IMR-90 (cell line): Measurements from ENCODE around the gene NRP2. TPM values are rescaled to one million over a fixed set of nuclear protein-coding genes. Genes with fewer than 3 reads are reported as not detected.

Experiments
- ATAC-seq: fragments of 200-7000 bp; cut with Tn5 transposase; 2 replicates; pipeline ENCODE4 v1.9.1; 2020; ENCODE audit warnings: low read depth, mild to moderate bottlenecking, moderate library complexity
- BruUV-seq: library from RNA; stranded (reverse); fragments of 400-500 nt; replicated peaks from 2 replicates; lab custom pipeline; 2021; lab: Mats Ljungman, UMichigan
- CTCF ChIA-PET: fragments of 300-600 bp; formaldehyde crosslinking; extraction: SDS; loops from one replicate; lab custom pipeline; 2021; ENCODE audit warnings: antibody characterized with exemption; lab: Yijun Ruan, JAX
- POLR2A ChIA-PET: fragments of 300-600 bp; sonication (Branson Sonifier 250); formaldehyde crosslinking; loops from one replicate; lab custom pipeline; 2022; ENCODE audit warnings: antibody characterized with exemption; ENCODE audit not compliant: unreplicated experiment; lab: Charles Lee
- DNase-seq: peaks from one replicate; pipeline ENCODE4 v3.0.0; 2013
- H2AFZ ChIP-seq: replicated peaks from 2 replicates; pipeline ENCODE3; 2013; ENCODE audit warnings: low read length, mild to moderate bottlenecking; ENCODE audit not compliant: poor library complexity
- H2AK5ac ChIP-seq: 2 replicates; pipeline ENCODE4 v1.6.1; 2013; ENCODE audit warnings: low read depth, low read length, inconsistent platforms
- H2AK9ac ChIP-seq: replicated peaks from 2 replicates; pipeline ENCODE3; 2013; ENCODE audit warnings: mild to moderate bottlenecking, low read depth, low read length, moderate library complexity; ENCODE audit not compliant: poor library complexity
- H2BK120ac ChIP-seq: 2 replicates; pipeline ENCODE4 v1.6.1; 2013; ENCODE audit warnings: low read depth, low read length, inconsistent platforms
- H2BK15ac ChIP-seq: 3 replicates; pipeline ENCODE4 v1.6.1; 2013; ENCODE audit warnings: low read depth, low read length, inconsistent platforms
- H2BK20ac ChIP-seq: 2 replicates; pipeline ENCODE4 v1.6.1; 2013; ENCODE audit warnings: low read depth, mild to moderate bottlenecking, inconsistent platforms, low read length, moderate library complexity
- H2BK5ac ChIP-seq: 2 replicates; pipeline ENCODE4 v1.6.1; 2013; ENCODE audit warnings: mild to moderate bottlenecking, low read depth, low read length, inconsistent platforms; ENCODE audit not compliant: poor library complexity, severe bottlenecking
- H3K14ac ChIP-seq: replicated peaks from 2 replicates; pipeline ENCODE4 v1.6.1; 2013; ENCODE audit warnings: low read depth, low read length, inconsistent platforms
- H3K18ac ChIP-seq: 2 replicates; pipeline ENCODE4 v1.6.1; 2013; ENCODE audit warnings: low read depth, low read length, control low read depth
- H3K23ac ChIP-seq: 2 replicates; pipeline ENCODE4 v1.6.1; 2013; ENCODE audit warnings: low read depth, low read length, inconsistent platforms
- H3K27ac ChIP-seq: 2 replicates; pipeline ENCODE4 v1.5.1; 2013; ENCODE audit warnings: mild to moderate bottlenecking, control low read depth, low read length; ENCODE audit not compliant: insufficient read depth
- H3K27me3 ChIP-seq: 2 replicates; pipeline ENCODE4 v1.6.1; 2013; ENCODE audit warnings: low read length; ENCODE audit not compliant: control insufficient read depth, insufficient read depth
- H3K36me3 ChIP-seq: 2 replicates; pipeline ENCODE4 v1.6.1; 2013; ENCODE audit warnings: low read length, mixed read lengths; ENCODE audit not compliant: control insufficient read depth, insufficient read depth
- H3K4ac ChIP-seq: 2 replicates; pipeline ENCODE4 v1.6.1; 2013; ENCODE audit warnings: low read depth, low read length, inconsistent platforms
- H3K4me1 ChIP-seq: 2 replicates; pipeline ENCODE4 v1.6.1; 2013; ENCODE audit warnings: low read length, mixed read lengths; ENCODE audit not compliant: control insufficient read depth, insufficient read depth
- H3K4me2 ChIP-seq: 2 replicates; pipeline ENCODE4 v1.6.1; 2013; ENCODE audit warnings: low read depth, mild to moderate bottlenecking, control low read depth, low read length, moderate library complexity
- H3K4me3 ChIP-seq: 2 replicates; pipeline ENCODE4 v1.5.1; 2013; ENCODE audit warnings: low read depth, mild to moderate bottlenecking, control low read depth, low read length, moderate library complexity; ENCODE audit not compliant: insufficient read depth
- H3K56ac ChIP-seq: 2 replicates; pipeline ENCODE4 v1.6.1; 2013; ENCODE audit warnings: low read length, inconsistent platforms; ENCODE audit not compliant: insufficient read depth; ENCODE audit errors: extremely low read depth
- H3K79me1 ChIP-seq, 2 experiments: 2 replicates each; pipeline ENCODE4 v1.6.1; 2013; ENCODE audit warnings: low read length in 2 of 2, inconsistent platforms in 1 of 2, low read depth in 1 of 2
- H3K9ac ChIP-seq: 2 replicates; pipeline ENCODE4 v1.6.1; 2013; ENCODE audit warnings: low read depth, low read length, control low read depth
- H3K9me1 ChIP-seq: 2 replicates; pipeline ENCODE4 v1.6.1; 2013; ENCODE audit warnings: low read length, inconsistent platforms; ENCODE audit not compliant: insufficient read depth
- H3K9me3 ChIP-seq: 2 replicates; pipeline ENCODE4 v1.6.1; 2013; ENCODE audit warnings: low read length; ENCODE audit not compliant: control insufficient read depth, insufficient read depth
- H4K20me1 ChIP-seq: 2 replicates; pipeline ENCODE4 v1.6.1; 2013; ENCODE audit warnings: low read length, inconsistent platforms; ENCODE audit not compliant: insufficient read depth
- H4K5ac ChIP-seq: 2 replicates; pipeline ENCODE4 v1.6.1; 2013; ENCODE audit warnings: mild to moderate bottlenecking, low read depth, low read length, control low read depth
- H4K8ac ChIP-seq, 2 experiments: 2 replicates each; pipeline ENCODE4 v1.6.1; 2013; ENCODE audit warnings: low read depth in 2 of 2, low read length in 2 of 2, control low read depth in 1 of 2, inconsistent platforms in 1 of 2
- H4K91ac ChIP-seq: 2 replicates; pipeline ENCODE4 v1.6.1; 2013; ENCODE audit warnings: low read depth, low read length, inconsistent platforms; ENCODE audit not compliant: insufficient read depth
- CEBPB ChIP-seq: IDR thresholded peaks from 2 replicates; pipeline ENCODE4 v1.6.1; 2012; ENCODE audit warnings: low read depth, low read length, improper control_type of control experiment
- CHD1 ChIP-seq: IDR thresholded peaks from 2 replicates; pipeline ENCODE4 v1.6.1; 2012; ENCODE audit warnings: low read depth, low read length, improper control_type of control experiment
- FOS ChIP-seq: fragments of 150-350 bp; IDR thresholded peaks from 2 replicates; pipeline ENCODE4 v1.6.1; 2016; ENCODE audit warnings: low read depth, low read length
- MAFK ChIP-seq: IDR thresholded peaks from 2 replicates; pipeline ENCODE4 v1.6.1; 2012; ENCODE audit warnings: low read depth, low read length, improper control_type of control experiment
- MAZ ChIP-seq: IDR thresholded peaks from 2 replicates; pipeline ENCODE4 v1.6.1; 2012; ENCODE audit warnings: low read depth, mild to moderate bottlenecking, low read length, improper control_type of control experiment, moderate library complexity, borderline replicate concordance
- MXI1 ChIP-seq: IDR thresholded peaks from 2 replicates; pipeline ENCODE4 v1.6.1; 2012; ENCODE audit warnings: low read depth, mild to moderate bottlenecking, low read length, moderate library complexity, borderline replicate concordance
- POLR2A ChIP-seq: IDR thresholded peaks from 2 replicates; pipeline ENCODE4 v1.6.1; 2012; ENCODE audit warnings: mild to moderate bottlenecking, low read depth, low read length
- RAD21 ChIP-seq: IDR thresholded peaks from 2 replicates; pipeline ENCODE4 v1.6.1; 2012; ENCODE audit warnings: low read length, improper control_type of control experiment
- RCOR1 ChIP-seq: IDR thresholded peaks from 2 replicates; pipeline ENCODE4 v1.6.1; 2012; ENCODE audit warnings: mild to moderate bottlenecking, low read length, improper control_type of control experiment; ENCODE audit not compliant: insufficient replicate concordance
- RFX5 ChIP-seq: IDR thresholded peaks from 2 replicates; pipeline ENCODE4 v1.8.0; 2012; ENCODE audit warnings: low read depth, mild to moderate bottlenecking, low read length, moderate library complexity
- WGBS, 2 experiments: methylation state at CpG; one replicate each; pipeline versions ENCODE4 v1.1.5 to v1.1.7; 2013; ENCODE audit warnings: missing lambda C conversion rate in 2 of 2; ENCODE audit not compliant: insufficient read length in 1 of 2; ENCODE audit errors: extremely low coverage in 2 of 2; 5-methylcytosine and 5-hydroxymethylcytosine counted together
- dilution Hi-C: fragments of 300-500 bp; cut with HindIII; formaldehyde crosslinking; loops from one replicate; pipeline ENCODE4 v1.14.3; 2018; ENCODE audit warnings: low sequenced_read_pairs; ENCODE audit not compliant: unreplicated experiment
- in situ Hi-C: fragments of 300-500 bp; cut with MboI; formaldehyde crosslinking; loops from 3 replicates; pipeline ENCODE4 v1.14.3; 2019; ENCODE audit warnings: low sequenced_read_pairs, inconsistent platforms, mixed read lengths
- intact Hi-C: fragments of 100-400 bp; cut with micrococcal nuclease; formaldehyde crosslinking; loops from 2 replicates; pipeline ENCODE4 v1.10.0; 2022
- polyA plus RNA-seq, 3 experiments: library from polyadenylated mRNA; depleted of rRNA; stranded (reverse); fragments of >200 nt; gene quantifications; 2 replicates each; pipeline ENCODE4 v1.2.3, GENCODE V29; 2012; ENCODE audit warnings: low replicate concordance in 1 of 3
- total RNA-seq: library from RNA; depleted of rRNA; stranded (reverse); fragments of >200 nt; gene quantifications from 2 replicates; pipeline ENCODE4 v1.2.3, GENCODE V29; 2012
- TF ChIP-seq, protein P1 (sequence below): conservative IDR thresholded peaks from 2 replicates; pipeline ENCODE4 v1.5.1; 2012; ENCODE audit warnings: mild to moderate bottlenecking, low read depth, low read length, improper control_type of control experiment
- TF ChIP-seq, protein P2 (sequence below): fragments of 150-350 bp; IDR thresholded peaks from 2 replicates; pipeline ENCODE4 v1.6.1; 2016; ENCODE audit warnings: low read depth, mild to moderate bottlenecking, low read length, moderate library complexity, borderline replicate concordance

NRP2 gene
- total and polyA plus RNA-seq, 2 of the 4 experiments (the other 2 are of a cell fraction), result 46.4 to 51.3 TPM

DNA sequence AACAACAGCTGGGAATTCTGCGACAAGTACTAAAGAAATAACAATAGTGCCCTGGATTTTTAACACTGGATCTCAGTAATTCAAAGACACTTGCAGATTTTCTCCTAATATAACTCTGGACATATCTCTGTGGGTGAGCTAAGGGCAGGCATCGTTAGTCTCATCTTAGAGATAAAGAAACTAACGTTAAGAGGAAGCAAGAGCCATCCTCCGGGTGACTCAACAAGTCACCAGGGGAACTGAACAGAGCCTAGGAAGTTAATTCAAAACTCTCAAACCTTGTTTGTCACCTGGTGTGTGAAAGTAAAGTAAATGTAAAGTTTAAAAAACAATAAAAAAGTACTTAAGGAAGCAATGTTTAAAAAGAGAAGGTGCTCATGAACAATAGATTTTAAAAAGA lies 41.6 kb upstream of the NRP2 start:
- H3K4me2 ChIP-seq, result no peak overlapping the region
- no peak overlapping the region for H3K56ac ChIP-seq
- H3K4me3 ChIP-seq, result no peak overlapping the region
- H2BK120ac ChIP-seq, result no peak overlapping the region
- no peak for DNase-seq
- TF ChIP-seq MXI1 (no peak), RAD21 (no peak), MAFK (no peak), FOS (no peak), RFX5 (no peak), CEBPB (no peak), MAZ (no peak), RCOR1 (no peak), POLR2A (no peak), CHD1 (no peak)
- TF ChIP-seq, protein P1, sequence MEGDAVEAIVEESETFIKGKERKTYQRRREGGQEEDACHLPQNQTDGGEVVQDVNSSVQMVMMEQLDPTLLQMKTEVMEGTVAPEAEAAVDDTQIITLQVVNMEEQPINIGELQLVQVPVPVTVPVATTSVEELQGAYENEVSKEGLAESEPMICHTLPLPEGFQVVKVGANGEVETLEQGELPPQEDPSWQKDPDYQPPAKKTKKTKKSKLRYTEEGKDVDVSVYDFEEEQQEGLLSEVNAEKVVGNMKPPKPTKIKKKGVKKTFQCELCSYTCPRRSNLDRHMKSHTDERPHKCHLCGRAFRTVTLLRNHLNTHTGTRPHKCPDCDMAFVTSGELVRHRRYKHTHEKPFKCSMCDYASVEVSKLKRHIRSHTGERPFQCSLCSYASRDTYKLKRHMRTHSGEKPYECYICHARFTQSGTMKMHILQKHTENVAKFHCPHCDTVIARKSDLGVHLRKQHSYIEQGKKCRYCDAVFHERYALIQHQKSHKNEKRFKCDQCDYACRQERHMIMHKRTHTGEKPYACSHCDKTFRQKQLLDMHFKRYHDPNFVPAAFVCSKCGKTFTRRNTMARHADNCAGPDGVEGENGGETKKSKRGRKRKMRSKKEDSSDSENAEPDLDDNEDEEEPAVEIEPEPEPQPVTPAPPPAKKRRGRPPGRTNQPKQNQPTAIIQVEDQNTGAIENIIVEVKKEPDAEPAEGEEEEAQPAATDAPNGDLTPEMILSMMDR, result no peak
- TF ChIP-seq, protein P2, sequence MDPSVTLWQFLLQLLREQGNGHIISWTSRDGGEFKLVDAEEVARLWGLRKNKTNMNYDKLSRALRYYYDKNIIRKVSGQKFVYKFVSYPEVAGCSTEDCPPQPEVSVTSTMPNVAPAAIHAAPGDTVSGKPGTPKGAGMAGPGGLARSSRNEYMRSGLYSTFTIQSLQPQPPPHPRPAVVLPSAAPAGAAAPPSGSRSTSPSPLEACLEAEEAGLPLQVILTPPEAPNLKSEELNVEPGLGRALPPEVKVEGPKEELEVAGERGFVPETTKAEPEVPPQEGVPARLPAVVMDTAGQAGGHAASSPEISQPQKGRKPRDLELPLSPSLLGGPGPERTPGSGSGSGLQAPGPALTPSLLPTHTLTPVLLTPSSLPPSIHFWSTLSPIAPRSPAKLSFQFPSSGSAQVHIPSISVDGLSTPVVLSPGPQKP, result no peak
- H3K9me1 ChIP-seq, result no peaks in the 10 kb centered on the region
- no peaks in the 10 kb centered on the region for H4K20me1 ChIP-seq
- intact Hi-C loops, result no loop called here
- H2BK5ac ChIP-seq, result no peak overlapping the region
- H2AK9ac ChIP-seq, result no peak overlapping the region
- ChIA-PET POLR2A (no interaction called here), CTCF (no interaction called here)
- no peaks in the 10 kb centered on the region for H3K36me3 ChIP-seq
- no peak overlapping the region for H3K14ac ChIP-seq
- H3K18ac ChIP-seq, result no peak overlapping the region
- WGBS, 2 experiments, result no CpG with 5 or more reads among the region's 4 CpGs
- H3K27me3 ChIP-seq, result no peaks in the 10 kb centered on the region
- H3K79me1 ChIP-seq, result no peaks in the 10 kb centered on the region
- in situ Hi-C loops, result loop anchor here (25.0 kb wide), 1 partner anchor 103 kb away; no protein-coding TSS in a partner anchor
- peaks cover 4% of the 10 kb centered on the region for H3K4me1 ChIP-seq
- H2BK15ac ChIP-seq, result no peak overlapping the region
- H3K27ac ChIP-seq, result no peak overlapping the region
- no peak overlapping the region for H4K91ac ChIP-seq
- ATAC-seq, result no peak
- no peak overlapping the region for H2BK20ac ChIP-seq
- H3K23ac ChIP-seq, result no peak overlapping the region
- no peak overlapping the region for H3K9ac ChIP-seq
- no peak overlapping the region for H4K8ac ChIP-seq
- BruUV-seq, result no TSS peak
- no peak overlapping the region for H4K5ac ChIP-seq
- H3K4ac ChIP-seq, result no peak overlapping the region
- peaks cover 5% of the 10 kb centered on the region; the same call in 1 of the 2 replicates for H3K9me3 ChIP-seq
- dilution Hi-C loops, result no loop called here
- no peak overlapping the region for H2AK5ac ChIP-seq
- no peak overlapping the region for H2AFZ ChIP-seq
